ENCODE measurements around the gene LRIG2. TPM values are rescaled to one million over a fixed set of nuclear protein-coding genes. Genes with fewer than 3 reads are reported as not detected.

Gene LRIG2
- total RNA-seq, 1 experiment from 2014 or later, result 14.8 TPM

DNA sequence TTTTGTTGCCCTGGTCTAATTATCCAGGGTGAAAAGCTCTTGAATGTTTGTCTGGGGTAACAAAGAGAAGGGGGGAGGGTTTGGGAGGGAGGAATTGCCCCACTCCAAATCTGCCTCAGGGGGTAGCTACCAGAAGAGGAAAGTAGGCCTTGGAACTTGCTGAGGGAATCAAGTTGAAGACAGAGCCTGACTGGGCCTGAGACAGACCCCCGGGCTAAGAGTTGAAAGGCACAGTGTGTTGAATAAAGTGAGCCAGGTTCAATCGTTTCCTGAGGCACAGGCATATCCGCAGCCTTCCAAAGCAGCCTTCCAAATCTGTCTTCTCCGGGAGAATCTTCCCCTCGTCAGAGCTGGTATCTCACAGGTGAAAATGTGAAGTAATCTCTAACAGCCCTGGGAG, 96.6 kb downstream of the LRIG2 start:
- H3K4me3 ChIP-seq (ENCODE audit: low read depth, low read length, poor library complexity, severe bottlenecking), result no peak overlapping the region
- no peaks in the 10 kb centered on the region for H3K27me3 ChIP-seq (replicated peaks; ENCODE audit: insufficient read depth, low read depth, low read length, poor library complexity)
- CTCF ChIA-PET, result interaction anchor here (0.6 kb wide), 1 partner anchor 1274 kb away, joined by 4 read pairs; no protein-coding TSS in a partner anchor
- H3K27ac ChIP-seq (ENCODE audit: low read depth, low read length, poor library complexity, severe bottlenecking), result no peak overlapping the region
- POLR2A ChIA-PET (ENCODE audit: low non-redundant PET), result no interaction called here
- DNase-seq (ENCODE audit: low spot score), result no peak
- intact Hi-C loops (cut with micrococcal nuclease; ENCODE audit: unreplicated experiment), result no loop called here
- no TSS peak for BruUV-seq (replicated peaks)
- no peaks in the 10 kb centered on the region for H3K4me1 ChIP-seq (ENCODE audit: insufficient read depth, low read length, poor library complexity, severe bottlenecking)
- TF ChIP-seq EZH2 (IDR thresholded peaks at IDR 0.05; ENCODE audit: borderline replicate concordance, low read depth, low read length, poor library complexity, severe bottlenecking), result no peak
- TF ChIP-seq, protein P1, sequence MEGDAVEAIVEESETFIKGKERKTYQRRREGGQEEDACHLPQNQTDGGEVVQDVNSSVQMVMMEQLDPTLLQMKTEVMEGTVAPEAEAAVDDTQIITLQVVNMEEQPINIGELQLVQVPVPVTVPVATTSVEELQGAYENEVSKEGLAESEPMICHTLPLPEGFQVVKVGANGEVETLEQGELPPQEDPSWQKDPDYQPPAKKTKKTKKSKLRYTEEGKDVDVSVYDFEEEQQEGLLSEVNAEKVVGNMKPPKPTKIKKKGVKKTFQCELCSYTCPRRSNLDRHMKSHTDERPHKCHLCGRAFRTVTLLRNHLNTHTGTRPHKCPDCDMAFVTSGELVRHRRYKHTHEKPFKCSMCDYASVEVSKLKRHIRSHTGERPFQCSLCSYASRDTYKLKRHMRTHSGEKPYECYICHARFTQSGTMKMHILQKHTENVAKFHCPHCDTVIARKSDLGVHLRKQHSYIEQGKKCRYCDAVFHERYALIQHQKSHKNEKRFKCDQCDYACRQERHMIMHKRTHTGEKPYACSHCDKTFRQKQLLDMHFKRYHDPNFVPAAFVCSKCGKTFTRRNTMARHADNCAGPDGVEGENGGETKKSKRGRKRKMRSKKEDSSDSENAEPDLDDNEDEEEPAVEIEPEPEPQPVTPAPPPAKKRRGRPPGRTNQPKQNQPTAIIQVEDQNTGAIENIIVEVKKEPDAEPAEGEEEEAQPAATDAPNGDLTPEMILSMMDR (conservative IDR thresholded peaks at IDR 0.05; ENCODE audit: low read depth, low read length), result no peak
- no peaks in the 10 kb centered on the region for H3K36me3 ChIP-seq (ENCODE audit: insufficient read depth, low read length, poor library complexity, severe bottlenecking)
- H3K9me3 ChIP-seq (ENCODE audit: low read depth, low read length, poor library complexity, severe bottlenecking), result no peaks in the 10 kb centered on the region

DNA sequence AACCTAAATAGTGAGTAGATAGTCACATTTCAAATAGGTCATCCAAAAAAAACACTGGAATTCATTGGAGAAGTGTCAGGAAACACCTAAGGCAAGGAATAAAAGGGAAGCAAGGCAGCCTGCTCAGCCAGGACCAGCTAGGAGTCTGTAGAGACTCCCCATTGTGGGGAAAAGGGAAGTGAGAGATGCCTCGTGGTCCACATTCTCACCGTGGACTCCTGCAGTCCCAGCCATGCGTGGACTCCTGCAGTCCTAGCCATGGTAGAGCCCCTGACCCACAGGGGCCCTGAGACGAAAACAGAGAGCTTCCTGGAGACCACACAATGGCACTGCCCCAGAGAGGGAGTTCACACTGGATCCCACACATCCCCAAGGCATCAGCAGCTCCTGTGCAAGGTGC, 97.5 kb downstream of the LRIG2 start:
- H3K9me3 ChIP-seq (ENCODE audit: low read depth, low read length, poor library complexity, severe bottlenecking), result no peaks in the 10 kb centered on the region
- BruUV-seq (replicated peaks), result no TSS peak
- POLR2A ChIA-PET (ENCODE audit: low non-redundant PET), result no interaction called here
- H3K27me3 ChIP-seq (replicated peaks; ENCODE audit: insufficient read depth, low read depth, low read length, poor library complexity), result peaks cover 4% of the 10 kb centered on the region
- intact Hi-C loops (cut with micrococcal nuclease; ENCODE audit: unreplicated experiment), result no loop called here
- H3K27ac ChIP-seq (ENCODE audit: low read depth, low read length, poor library complexity, severe bottlenecking), result no peak overlapping the region
- no peaks in the 10 kb centered on the region for H3K36me3 ChIP-seq (ENCODE audit: insufficient read depth, low read length, poor library complexity, severe bottlenecking)
- H3K4me3 ChIP-seq (ENCODE audit: low read depth, low read length, poor library complexity, severe bottlenecking), result no peak overlapping the region
- no peaks in the 10 kb centered on the region for H3K4me1 ChIP-seq (ENCODE audit: insufficient read depth, low read length, poor library complexity, severe bottlenecking)
- TF ChIP-seq, protein P1 (conservative IDR thresholded peaks at IDR 0.05; ENCODE audit: low read depth, low read length), result no peak
- no peak for TF ChIP-seq EZH2 (IDR thresholded peaks at IDR 0.05; ENCODE audit: borderline replicate concordance, low read depth, low read length, poor library complexity, severe bottlenecking)
- DNase-seq (ENCODE audit: low spot score), result no peak
- CTCF ChIA-PET, result no interaction called here

DNA sequence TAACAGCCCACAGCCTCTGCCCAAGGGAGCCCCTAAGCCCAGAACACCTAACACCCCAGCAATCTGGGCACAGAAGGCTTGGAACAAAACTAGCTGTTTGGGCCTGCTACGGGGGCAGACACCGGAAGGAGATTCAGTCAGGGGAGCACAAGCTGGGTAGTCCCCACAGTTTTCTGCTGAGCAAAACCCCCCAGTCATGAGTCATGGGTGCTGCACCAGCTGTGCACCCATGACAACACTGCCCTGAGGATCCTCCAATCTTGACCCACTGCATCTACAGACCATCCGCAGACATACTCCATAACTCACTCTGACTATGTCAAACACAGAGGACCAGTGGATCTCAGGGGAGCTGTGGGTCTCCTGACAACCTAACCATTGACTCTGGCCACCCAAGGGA, 105.1 kb downstream of the LRIG2 start:
- DNase-seq (ENCODE audit: low spot score), result no peak
- H3K9me3 ChIP-seq (ENCODE audit: low read depth, low read length, poor library complexity, severe bottlenecking), result no peaks in the 10 kb centered on the region
- BruUV-seq (replicated peaks), result no TSS peak
- ChIA-PET POLR2A (ENCODE audit: low non-redundant PET) (interaction anchor here (0.6 kb wide), 2 partner anchors 84 to 577 kb away, joined by 3 to 4 read pairs; no protein-coding TSS in a partner anchor), CTCF (interaction anchor here (0.8 kb wide), 1 partner anchor 38 kb away, joined by 3 read pairs; no protein-coding TSS in a partner anchor)
- no peak overlapping the region for H3K4me3 ChIP-seq (ENCODE audit: low read depth, low read length, poor library complexity, severe bottlenecking)
- intact Hi-C loops (cut with micrococcal nuclease; ENCODE audit: unreplicated experiment), result no loop called here
- H3K27ac ChIP-seq (ENCODE audit: low read depth, low read length, poor library complexity, severe bottlenecking), result no peak overlapping the region
- no peaks in the 10 kb centered on the region for H3K4me1 ChIP-seq (ENCODE audit: insufficient read depth, low read length, poor library complexity, severe bottlenecking)
- TF ChIP-seq EZH2 (IDR thresholded peaks at IDR 0.05; ENCODE audit: borderline replicate concordance, low read depth, low read length, poor library complexity, severe bottlenecking), result no peak
- TF ChIP-seq, protein P1 (conservative IDR thresholded peaks at IDR 0.05; ENCODE audit: low read depth, low read length), result no peak
- H3K36me3 ChIP-seq (ENCODE audit: insufficient read depth, low read length, poor library complexity, severe bottlenecking), result no peaks in the 10 kb centered on the region
- H3K27me3 ChIP-seq (replicated peaks; ENCODE audit: insufficient read depth, low read depth, low read length, poor library complexity), result peaks cover 22% of the 10 kb centered on the region

All from A673 (cell line).